ENCODE measurements around the gene ZNF460.

ZNF460 gene

GRCh38 chr19:57241176-57241575 lies 39.1 kb upstream of the ZNF460 start:
- in situ Hi-C loops (cut with HindIII; ENCODE audit: low pct_ligation_motif_present, low sequenced_read_pairs), result no loop called here
- DNase-seq, result peak; percentile 15
- Histone ChIP-seq H3K4me3 (ENCODE audit: low read depth, low read length) (peak overlapping the region; percentile 98), H3K27ac (peak overlapping the region; percentile 82), H3K27me3 (replicated peaks) (no peaks in the 10 kb centered on the region), H3K36me3 (replicated peaks) (peaks cover 15% of the 10 kb centered on the region)
- TF ChIP-seq CTCF (IDR thresholded peaks at IDR 0.05; ENCODE audit: low read depth, low read length, missing control alignments), result no peak

GRCh38 chr19:57242821-57243220 lies 37.5 kb upstream of the ZNF460 start:
- Histone ChIP-seq H3K27ac (no peak overlapping the region), H3K4me3 (ENCODE audit: low read depth, low read length) (no peak overlapping the region), H3K36me3 (replicated peaks) (peaks cover 23% of the 10 kb centered on the region), H3K27me3 (replicated peaks) (no peaks in the 10 kb centered on the region)
- no peak for TF ChIP-seq CTCF (IDR thresholded peaks at IDR 0.05; ENCODE audit: low read depth, low read length, missing control alignments)
- no peak for DNase-seq
- in situ Hi-C loops (cut with HindIII; ENCODE audit: low pct_ligation_motif_present, low sequenced_read_pairs), result no loop called here

GRCh38 chr19:57244513-57244912 lies 35.8 kb upstream of the ZNF460 start:
- H3K4me3 ChIP-seq (ENCODE audit: low read depth, low read length), result no peak overlapping the region
- no peak overlapping the region for H3K27ac ChIP-seq
- peaks cover 32% of the 10 kb centered on the region for H3K36me3 ChIP-seq (replicated peaks)
- H3K27me3 ChIP-seq (replicated peaks), result no peaks in the 10 kb centered on the region
- no peak for TF ChIP-seq CTCF (IDR thresholded peaks at IDR 0.05; ENCODE audit: low read depth, low read length, missing control alignments)
- in situ Hi-C loops (cut with HindIII; ENCODE audit: low pct_ligation_motif_present, low sequenced_read_pairs), result no loop called here
- no peak for DNase-seq

- DNase-seq, result no peak
- H3K36me3 ChIP-seq (replicated peaks), result peaks cover 34% of the 10 kb centered on the region
- H3K27me3 ChIP-seq (replicated peaks), result no peaks in the 10 kb centered on the region
- in situ Hi-C loops (cut with HindIII; ENCODE audit: low pct_ligation_motif_present, low sequenced_read_pairs), result no loop called here
- no peak for TF ChIP-seq CTCF (IDR thresholded peaks at IDR 0.05; ENCODE audit: low read depth, low read length, missing control alignments)
- H3K4me3 ChIP-seq (ENCODE audit: low read depth, low read length), result no peak overlapping the region
- no peak overlapping the region for H3K27ac ChIP-seq
Observed at GRCh38 chr19:57245066-57245465, 35.2 kb upstream of the ZNF460 start.

GRCh38 chr19:57245959-57246358 lies 34.3 kb upstream of the ZNF460 start:
- Histone ChIP-seq H3K36me3 (replicated peaks) (peaks cover 43% of the 10 kb centered on the region), H3K27me3 (replicated peaks) (no peaks in the 10 kb centered on the region), H3K27ac (no peak overlapping the region), H3K4me3 (ENCODE audit: low read depth, low read length) (no peak overlapping the region)
- in situ Hi-C loops (cut with HindIII; ENCODE audit: low pct_ligation_motif_present, low sequenced_read_pairs), result no loop called here
- no peak for TF ChIP-seq CTCF (IDR thresholded peaks at IDR 0.05; ENCODE audit: low read depth, low read length, missing control alignments)
- no peak for DNase-seq

GRCh38 chr19:57248646-57249045 lies 31.6 kb upstream of the ZNF460 start:
- Histone ChIP-seq H3K4me3 (ENCODE audit: low read depth, low read length) (no peak overlapping the region), H3K27me3 (replicated peaks) (no peaks in the 10 kb centered on the region), H3K36me3 (replicated peaks) (peaks cover 63% of the 10 kb centered on the region), H3K27ac (no peak overlapping the region)
- in situ Hi-C loops (cut with HindIII; ENCODE audit: low pct_ligation_motif_present, low sequenced_read_pairs), result no loop called here
- TF ChIP-seq CTCF (IDR thresholded peaks at IDR 0.05; ENCODE audit: low read depth, low read length, missing control alignments), result no peak
- DNase-seq, result no peak

Measured in brain microvascular endothelial cell (primary cell).